IMR-90 (cell line): ENCODE measurements around the gene LRRC40. TPM values are rescaled to one million over a fixed set of nuclear protein-coding genes. Genes with fewer than 3 reads are reported as not detected.

Experiments used
- ATAC-seq: fragments of 200-7000 bp; cut with Tn5 transposase; 2 replicates; pipeline ENCODE4 v1.9.1; 2020; ENCODE audit warnings: low read depth, mild to moderate bottlenecking, moderate library complexity
- BruUV-seq: library from RNA; stranded (reverse); fragments of 400-500 nt; replicated peaks from 2 replicates; lab custom pipeline; 2021; lab: Mats Ljungman, UMichigan
- CTCF ChIA-PET: fragments of 300-600 bp; formaldehyde crosslinking; extraction: SDS; loops from one replicate; lab custom pipeline; 2021; ENCODE audit warnings: antibody characterized with exemption; lab: Yijun Ruan, JAX
- POLR2A ChIA-PET: fragments of 300-600 bp; sonication (Branson Sonifier 250); formaldehyde crosslinking; loops from one replicate; lab custom pipeline; 2022; ENCODE audit warnings: antibody characterized with exemption; ENCODE audit not compliant: unreplicated experiment; lab: Charles Lee
- DNase-seq: peaks from one replicate; pipeline ENCODE4 v3.0.0; 2013
- H2AFZ ChIP-seq: replicated peaks from 2 replicates; pipeline ENCODE3; 2013; ENCODE audit warnings: low read length, mild to moderate bottlenecking; ENCODE audit not compliant: poor library complexity
- H2AK5ac ChIP-seq: 2 replicates; pipeline ENCODE4 v1.6.1; 2013; ENCODE audit warnings: low read depth, low read length, inconsistent platforms
- H2AK9ac ChIP-seq: replicated peaks from 2 replicates; pipeline ENCODE3; 2013; ENCODE audit warnings: mild to moderate bottlenecking, low read depth, low read length, moderate library complexity; ENCODE audit not compliant: poor library complexity
- H2BK120ac ChIP-seq: 2 replicates; pipeline ENCODE4 v1.6.1; 2013; ENCODE audit warnings: low read depth, low read length, inconsistent platforms
- H2BK15ac ChIP-seq: 3 replicates; pipeline ENCODE4 v1.6.1; 2013; ENCODE audit warnings: low read depth, low read length, inconsistent platforms
- H2BK20ac ChIP-seq: 2 replicates; pipeline ENCODE4 v1.6.1; 2013; ENCODE audit warnings: low read depth, mild to moderate bottlenecking, inconsistent platforms, low read length, moderate library complexity
- H2BK5ac ChIP-seq: 2 replicates; pipeline ENCODE4 v1.6.1; 2013; ENCODE audit warnings: mild to moderate bottlenecking, low read depth, low read length, inconsistent platforms; ENCODE audit not compliant: poor library complexity, severe bottlenecking
- H3K14ac ChIP-seq: replicated peaks from 2 replicates; pipeline ENCODE4 v1.6.1; 2013; ENCODE audit warnings: low read depth, low read length, inconsistent platforms
- H3K18ac ChIP-seq: 2 replicates; pipeline ENCODE4 v1.6.1; 2013; ENCODE audit warnings: low read depth, low read length, control low read depth
- H3K23ac ChIP-seq: 2 replicates; pipeline ENCODE4 v1.6.1; 2013; ENCODE audit warnings: low read depth, low read length, inconsistent platforms
- H3K27ac ChIP-seq: 2 replicates; pipeline ENCODE4 v1.5.1; 2013; ENCODE audit warnings: mild to moderate bottlenecking, control low read depth, low read length; ENCODE audit not compliant: insufficient read depth
- H3K27me3 ChIP-seq: 2 replicates; pipeline ENCODE4 v1.6.1; 2013; ENCODE audit warnings: low read length; ENCODE audit not compliant: control insufficient read depth, insufficient read depth
- H3K36me3 ChIP-seq: 2 replicates; pipeline ENCODE4 v1.6.1; 2013; ENCODE audit warnings: low read length, mixed read lengths; ENCODE audit not compliant: control insufficient read depth, insufficient read depth
- H3K4ac ChIP-seq: 2 replicates; pipeline ENCODE4 v1.6.1; 2013; ENCODE audit warnings: low read depth, low read length, inconsistent platforms
- H3K4me1 ChIP-seq: 2 replicates; pipeline ENCODE4 v1.6.1; 2013; ENCODE audit warnings: low read length, mixed read lengths; ENCODE audit not compliant: control insufficient read depth, insufficient read depth
- H3K4me2 ChIP-seq: 2 replicates; pipeline ENCODE4 v1.6.1; 2013; ENCODE audit warnings: low read depth, mild to moderate bottlenecking, control low read depth, low read length, moderate library complexity
- H3K4me3 ChIP-seq: 2 replicates; pipeline ENCODE4 v1.5.1; 2013; ENCODE audit warnings: low read depth, mild to moderate bottlenecking, control low read depth, low read length, moderate library complexity; ENCODE audit not compliant: insufficient read depth
- H3K56ac ChIP-seq: 2 replicates; pipeline ENCODE4 v1.6.1; 2013; ENCODE audit warnings: low read length, inconsistent platforms; ENCODE audit not compliant: insufficient read depth; ENCODE audit errors: extremely low read depth
- H3K79me1 ChIP-seq, 2 experiments: 2 replicates each; pipeline ENCODE4 v1.6.1; 2013; ENCODE audit warnings: low read length in 2 of 2, inconsistent platforms in 1 of 2, low read depth in 1 of 2
- H3K9ac ChIP-seq: 2 replicates; pipeline ENCODE4 v1.6.1; 2013; ENCODE audit warnings: low read depth, low read length, control low read depth
- H3K9me1 ChIP-seq: 2 replicates; pipeline ENCODE4 v1.6.1; 2013; ENCODE audit warnings: low read length, inconsistent platforms; ENCODE audit not compliant: insufficient read depth
- H3K9me3 ChIP-seq: 2 replicates; pipeline ENCODE4 v1.6.1; 2013; ENCODE audit warnings: low read length; ENCODE audit not compliant: control insufficient read depth, insufficient read depth
- H4K20me1 ChIP-seq: 2 replicates; pipeline ENCODE4 v1.6.1; 2013; ENCODE audit warnings: low read length, inconsistent platforms; ENCODE audit not compliant: insufficient read depth
- H4K5ac ChIP-seq: 2 replicates; pipeline ENCODE4 v1.6.1; 2013; ENCODE audit warnings: mild to moderate bottlenecking, low read depth, low read length, control low read depth
- H4K8ac ChIP-seq, 2 experiments: 2 replicates each; pipeline ENCODE4 v1.6.1; 2013; ENCODE audit warnings: low read depth in 2 of 2, low read length in 2 of 2, control low read depth in 1 of 2, inconsistent platforms in 1 of 2
- H4K91ac ChIP-seq: 2 replicates; pipeline ENCODE4 v1.6.1; 2013; ENCODE audit warnings: low read depth, low read length, inconsistent platforms; ENCODE audit not compliant: insufficient read depth
- BHLHE40 ChIP-seq: fragments of 150-350 bp; IDR thresholded peaks from 2 replicates; pipeline ENCODE4 v1.6.1; 2016; ENCODE audit warnings: mild to moderate bottlenecking, low read depth, low read length
- CEBPB ChIP-seq: IDR thresholded peaks from 2 replicates; pipeline ENCODE4 v1.6.1; 2012; ENCODE audit warnings: low read depth, low read length, improper control_type of control experiment
- CHD1 ChIP-seq: IDR thresholded peaks from 2 replicates; pipeline ENCODE4 v1.6.1; 2012; ENCODE audit warnings: low read depth, low read length, improper control_type of control experiment
- ELK1 ChIP-seq: fragments of 150-350 bp; IDR thresholded peaks from 2 replicates; pipeline ENCODE4 v1.6.1; 2016; ENCODE audit warnings: low read depth, mild to moderate bottlenecking, low read length, moderate library complexity, borderline replicate concordance
- FOS ChIP-seq: fragments of 150-350 bp; IDR thresholded peaks from 2 replicates; pipeline ENCODE4 v1.6.1; 2016; ENCODE audit warnings: low read depth, low read length
- MAFK ChIP-seq: IDR thresholded peaks from 2 replicates; pipeline ENCODE4 v1.6.1; 2012; ENCODE audit warnings: low read depth, low read length, improper control_type of control experiment
- MAZ ChIP-seq: IDR thresholded peaks from 2 replicates; pipeline ENCODE4 v1.6.1; 2012; ENCODE audit warnings: low read depth, mild to moderate bottlenecking, low read length, improper control_type of control experiment, moderate library complexity, borderline replicate concordance
- MXI1 ChIP-seq: IDR thresholded peaks from 2 replicates; pipeline ENCODE4 v1.6.1; 2012; ENCODE audit warnings: low read depth, mild to moderate bottlenecking, low read length, moderate library complexity, borderline replicate concordance
- NFE2L2 ChIP-seq: fragments of 150-350 bp; IDR thresholded peaks from 2 replicates; pipeline ENCODE4 v1.6.1; 2016; ENCODE audit warnings: low read depth, mild to moderate bottlenecking, low read length
- POLR2A ChIP-seq: IDR thresholded peaks from 2 replicates; pipeline ENCODE4 v1.6.1; 2012; ENCODE audit warnings: mild to moderate bottlenecking, low read depth, low read length
- RAD21 ChIP-seq: IDR thresholded peaks from 2 replicates; pipeline ENCODE4 v1.6.1; 2012; ENCODE audit warnings: low read length, improper control_type of control experiment
- RCOR1 ChIP-seq: IDR thresholded peaks from 2 replicates; pipeline ENCODE4 v1.6.1; 2012; ENCODE audit warnings: mild to moderate bottlenecking, low read length, improper control_type of control experiment; ENCODE audit not compliant: insufficient replicate concordance
- RFX5 ChIP-seq: IDR thresholded peaks from 2 replicates; pipeline ENCODE4 v1.8.0; 2012; ENCODE audit warnings: low read depth, mild to moderate bottlenecking, low read length, moderate library complexity
- SMC3 ChIP-seq: fragments of 150-350 bp; IDR thresholded peaks from 2 replicates; pipeline ENCODE4 v1.6.1; 2016; ENCODE audit warnings: low read depth, mild to moderate bottlenecking, antibody characterized with exemption, low read length, moderate library complexity
- WGBS, 2 experiments: methylation state at CpG; one replicate each; pipeline versions ENCODE4 v1.1.5 to v1.1.7; 2013; ENCODE audit warnings: missing lambda C conversion rate in 2 of 2; ENCODE audit not compliant: insufficient read length in 1 of 2; ENCODE audit errors: extremely low coverage in 2 of 2; 5-methylcytosine and 5-hydroxymethylcytosine counted together
- dilution Hi-C: fragments of 300-500 bp; cut with HindIII; formaldehyde crosslinking; loops from one replicate; pipeline ENCODE4 v1.14.3; 2018; ENCODE audit warnings: low sequenced_read_pairs; ENCODE audit not compliant: unreplicated experiment
- in situ Hi-C: fragments of 300-500 bp; cut with MboI; formaldehyde crosslinking; loops from 3 replicates; pipeline ENCODE4 v1.14.3; 2019; ENCODE audit warnings: low sequenced_read_pairs, inconsistent platforms, mixed read lengths
- intact Hi-C: fragments of 100-400 bp; cut with micrococcal nuclease; formaldehyde crosslinking; loops from 2 replicates; pipeline ENCODE4 v1.10.0; 2022
- polyA plus RNA-seq, 3 experiments: library from polyadenylated mRNA; depleted of rRNA; stranded (reverse); fragments of >200 nt; gene quantifications; 2 replicates each; pipeline ENCODE4 v1.2.3, GENCODE V29; 2012; ENCODE audit warnings: low replicate concordance in 1 of 3
- total RNA-seq: library from RNA; depleted of rRNA; stranded (reverse); fragments of >200 nt; gene quantifications from 2 replicates; pipeline ENCODE4 v1.2.3, GENCODE V29; 2012
- TF ChIP-seq, protein P1 (sequence below): conservative IDR thresholded peaks from 2 replicates; pipeline ENCODE4 v1.5.1; 2012; ENCODE audit warnings: mild to moderate bottlenecking, low read depth, low read length, improper control_type of control experiment
- TF ChIP-seq, protein P2 (sequence below): fragments of 150-350 bp; IDR thresholded peaks from 2 replicates; pipeline ENCODE4 v1.6.1; 2017; ENCODE audit warnings: mild to moderate bottlenecking, antibody characterized with exemption, low read length, low read depth

Gene LRRC40
- total and polyA plus RNA-seq, 2 of the 4 experiments (the other 2 are of a cell fraction), result 11.1 to 17.4 TPM

GRCh38 chr1:70210820-70211219 is 5.4 kb upstream of the LRRC40 start:
- H3K4ac ChIP-seq, result no peak overlapping the region
- peaks cover 10% of the 10 kb centered on the region; the same call in 1 of the 2 replicates for H3K9me1 ChIP-seq
- H2BK15ac ChIP-seq, result no peak overlapping the region
- H3K27me3 ChIP-seq, result no peaks in the 10 kb centered on the region
- H3K23ac ChIP-seq, result no peak overlapping the region
- peaks cover 4 to 29% of the 10 kb centered on the region in 2 experiments; a peak in 3 of 4 replicates for H3K79me1 ChIP-seq
- peaks cover 1% of the 10 kb centered on the region; the same call in 1 of the 2 replicates for H3K4me1 ChIP-seq
- H2BK5ac ChIP-seq, result no peak overlapping the region
- ATAC-seq, result no peak
- no peak overlapping the region for H2AFZ ChIP-seq
- no peak overlapping the region for H3K14ac ChIP-seq
- dilution Hi-C loops (no loop called here), in situ Hi-C loops (no loop called here), intact Hi-C loops (no loop called here)
- H2BK20ac ChIP-seq, result no peak overlapping the region
- no peak overlapping the region for H2AK5ac ChIP-seq
- no peak overlapping the region for H3K4me2 ChIP-seq
- no peak overlapping the region for H3K9ac ChIP-seq
- ChIA-PET CTCF (no interaction called here), POLR2A (interaction anchor here (0.6 kb wide), 1 partner anchor 24 kb away, joined by 3 read pairs; no protein-coding TSS in a partner anchor)
- no CpG with 5 or more reads among the region's 1 CpG for WGBS, 2 experiments
- TF ChIP-seq MXI1, result no peak
- no peak for TF ChIP-seq MAZ
- no peak for TF ChIP-seq SMC3
- TF ChIP-seq BHLHE40, result no peak
- no peak for TF ChIP-seq ELK1
- TF ChIP-seq, protein P1, sequence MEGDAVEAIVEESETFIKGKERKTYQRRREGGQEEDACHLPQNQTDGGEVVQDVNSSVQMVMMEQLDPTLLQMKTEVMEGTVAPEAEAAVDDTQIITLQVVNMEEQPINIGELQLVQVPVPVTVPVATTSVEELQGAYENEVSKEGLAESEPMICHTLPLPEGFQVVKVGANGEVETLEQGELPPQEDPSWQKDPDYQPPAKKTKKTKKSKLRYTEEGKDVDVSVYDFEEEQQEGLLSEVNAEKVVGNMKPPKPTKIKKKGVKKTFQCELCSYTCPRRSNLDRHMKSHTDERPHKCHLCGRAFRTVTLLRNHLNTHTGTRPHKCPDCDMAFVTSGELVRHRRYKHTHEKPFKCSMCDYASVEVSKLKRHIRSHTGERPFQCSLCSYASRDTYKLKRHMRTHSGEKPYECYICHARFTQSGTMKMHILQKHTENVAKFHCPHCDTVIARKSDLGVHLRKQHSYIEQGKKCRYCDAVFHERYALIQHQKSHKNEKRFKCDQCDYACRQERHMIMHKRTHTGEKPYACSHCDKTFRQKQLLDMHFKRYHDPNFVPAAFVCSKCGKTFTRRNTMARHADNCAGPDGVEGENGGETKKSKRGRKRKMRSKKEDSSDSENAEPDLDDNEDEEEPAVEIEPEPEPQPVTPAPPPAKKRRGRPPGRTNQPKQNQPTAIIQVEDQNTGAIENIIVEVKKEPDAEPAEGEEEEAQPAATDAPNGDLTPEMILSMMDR, result no peak
- no peak for TF ChIP-seq CEBPB
- no peak for TF ChIP-seq MAFK
- TF ChIP-seq RCOR1, result no peak
- no peak for TF ChIP-seq FOS
- no peak for TF ChIP-seq NFE2L2
- no peak for TF ChIP-seq RAD21
- no peak for TF ChIP-seq RFX5
- TF ChIP-seq CHD1, result no peak
- TF ChIP-seq POLR2A, result no peak
- TF ChIP-seq, protein P2, sequence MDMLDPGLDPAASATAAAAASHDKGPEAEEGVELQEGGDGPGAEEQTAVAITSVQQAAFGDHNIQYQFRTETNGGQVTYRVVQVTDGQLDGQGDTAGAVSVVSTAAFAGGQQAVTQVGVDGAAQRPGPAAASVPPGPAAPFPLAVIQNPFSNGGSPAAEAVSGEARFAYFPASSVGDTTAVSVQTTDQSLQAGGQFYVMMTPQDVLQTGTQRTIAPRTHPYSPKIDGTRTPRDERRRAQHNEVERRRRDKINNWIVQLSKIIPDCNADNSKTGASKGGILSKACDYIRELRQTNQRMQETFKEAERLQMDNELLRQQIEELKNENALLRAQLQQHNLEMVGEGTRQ, result no peak
- no TSS peak for BruUV-seq
- peaks cover 37% of the 10 kb centered on the region for H4K20me1 ChIP-seq
- peak; percentile 30 for DNase-seq
- no peak overlapping the region for H3K27ac ChIP-seq
- H4K91ac ChIP-seq, result no peak overlapping the region
- H3K36me3 ChIP-seq, result peaks cover 15% of the 10 kb centered on the region
- H3K4me3 ChIP-seq, result no peak overlapping the region
- no peak overlapping the region for H2BK120ac ChIP-seq
- no peaks in the 10 kb centered on the region for H3K9me3 ChIP-seq
- H4K8ac ChIP-seq, result no peak overlapping the region
- H3K18ac ChIP-seq, result no peak overlapping the region
- H4K5ac ChIP-seq, result no peak overlapping the region
- H2AK9ac ChIP-seq, result no peak overlapping the region
- no peak overlapping the region for H3K56ac ChIP-seq
